H7 (cell line): Measurements from ENCODE around the gene SART3. TPM values are rescaled to one million over a fixed set of nuclear protein-coding genes. Genes with fewer than 3 reads are reported as not detected.

Experiments
- DNase-seq: peaks from one replicate; pipeline ENCODE4 v3.0.0; 2012
- H3K27me3 ChIP-seq: 2 replicates; pipeline ENCODE4 v1.6.0; 2011; ENCODE audit warnings: mild to moderate bottlenecking, low read length; ENCODE audit not compliant: control insufficient read depth, insufficient read depth
- H3K36me3 ChIP-seq: replicated peaks from 2 replicates; pipeline ENCODE4 v1.5.1; 2011; ENCODE audit warnings: low read length; ENCODE audit not compliant: control insufficient read depth, insufficient read depth
- H3K4me3 ChIP-seq: 2 replicates; pipeline ENCODE4 v1.5.1; 2011; ENCODE audit warnings: low read depth, mild to moderate bottlenecking, control low read depth, low read length, moderate library complexity; ENCODE audit not compliant: insufficient read depth
- total RNA-seq: library from RNA; depleted of rRNA; stranded (reverse); fragments of >200 nt; shearing (Covaris generic); gene quantifications from 2 replicates; pipeline ENCODE4 v1.2.3, GENCODE V29; 2014; rRNA removed

The SART3 gene
- total RNA-seq, 1 experiment from 2014 or later: 89.7 TPM

GRCh38 chr12:108473400-108474055 is 87.4 kb downstream of the SART3 start:
- Histone ChIP-seq H3K4me3 (no peak overlapping the region), H3K27me3 (no peaks in the 10 kb centered on the region), H3K36me3 (no peaks in the 10 kb centered on the region)
- no peak for DNase-seq

Other genes starting within 250 kb of the SART3 start
- 0.92 and 1.8 TPM in 2 replicates for gene CMKLR1, start 221.9 kb downstream of the SART3 start, total RNA-seq
- 4.4 and 5.7 TPM in 2 replicates for gene FICD, start 45.9 kb downstream of the SART3 start, total RNA-seq
- gene ISCU, start 1.4 kb upstream of the SART3 start, total RNA-seq: 89.3 and 97.3 TPM in 2 replicates
- 0.24 and 0.85 TPM in 2 replicates for gene TMEM119, start 36.9 kb upstream of the SART3 start, total RNA-seq
- gene SELPLG, start 72.7 kb upstream of the SART3 start, total RNA-seq: 0.10 and 0.15 TPM in 2 replicates
- gene CORO1C, start 170.3 kb upstream of the SART3 start, total RNA-seq: 52.2 and 55.5 TPM in 2 replicates